ENCODE results near the gene HSDL1.

The HSDL1 gene

GRCh38 chr16:84184775-84185174, 39.8 kb upstream of the HSDL1 start:
- TF ChIP-seq CTCF (IDR thresholded peaks at IDR 0.05; ENCODE audit: extremely low read depth, missing control alignments) = no peak
- DNase-seq (ENCODE audit: low spot score) = no peak

GRCh38 chr16:84183911-84184591, 39.1 kb upstream of the HSDL1 start:
- no peak for TF ChIP-seq CTCF (IDR thresholded peaks at IDR 0.05; ENCODE audit: extremely low read depth, missing control alignments)
- DNase-seq (ENCODE audit: low spot score) = no peak

GRCh38 chr16:84183572-84183875, 38.5 kb upstream of the HSDL1 start:
- no peak for TF ChIP-seq CTCF (IDR thresholded peaks at IDR 0.05; ENCODE audit: extremely low read depth, missing control alignments)
- DNase-seq (ENCODE audit: low spot score) = no peak

- no peak for DNase-seq (ENCODE audit: low spot score)
- TF ChIP-seq CTCF (IDR thresholded peaks at IDR 0.05; ENCODE audit: extremely low read depth, missing control alignments) = no peak
Observed at GRCh38 chr16:84182680-84183571, 37.9 kb upstream of the HSDL1 start.

GRCh38 chr16:84182104-84182503, 37.1 kb upstream of the HSDL1 start:
- DNase-seq (ENCODE audit: low spot score) = peak; percentile 2
- TF ChIP-seq CTCF (IDR thresholded peaks at IDR 0.05; ENCODE audit: extremely low read depth, missing control alignments) = no peak

GRCh38 chr16:84181144-84181915, 36.4 kb upstream of the HSDL1 start:
- DNase-seq (ENCODE audit: low spot score) = no peak

More at GRCh38 chr16:84181144-84181915, 36.4 kb upstream of the HSDL1 start:
- TF ChIP-seq CTCF (IDR thresholded peaks at IDR 0.05; ENCODE audit: extremely low read depth, missing control alignments) = no peak

Data from GM20000 (cell line).